Activated CD4-positive, CD25-positive, alpha-beta regulatory T cell treated with anti-CD3 and anti-CD28 coated beads, Interleukin-2, amount 50 U/mL, for 16 hours (primary cell): ENCODE measurements around the gene SPARC.
A peak's percentile ranks its signal among the peaks of the same experiment; 100 is the strongest.

ENCODE experiments used
- DNase-seq: peaks from one replicate; pipeline ENCODE4 v3.0.0-alpha.2; 2020; ENCODE audit warnings: low read depth, low spot score

SPARC gene

DNA sequence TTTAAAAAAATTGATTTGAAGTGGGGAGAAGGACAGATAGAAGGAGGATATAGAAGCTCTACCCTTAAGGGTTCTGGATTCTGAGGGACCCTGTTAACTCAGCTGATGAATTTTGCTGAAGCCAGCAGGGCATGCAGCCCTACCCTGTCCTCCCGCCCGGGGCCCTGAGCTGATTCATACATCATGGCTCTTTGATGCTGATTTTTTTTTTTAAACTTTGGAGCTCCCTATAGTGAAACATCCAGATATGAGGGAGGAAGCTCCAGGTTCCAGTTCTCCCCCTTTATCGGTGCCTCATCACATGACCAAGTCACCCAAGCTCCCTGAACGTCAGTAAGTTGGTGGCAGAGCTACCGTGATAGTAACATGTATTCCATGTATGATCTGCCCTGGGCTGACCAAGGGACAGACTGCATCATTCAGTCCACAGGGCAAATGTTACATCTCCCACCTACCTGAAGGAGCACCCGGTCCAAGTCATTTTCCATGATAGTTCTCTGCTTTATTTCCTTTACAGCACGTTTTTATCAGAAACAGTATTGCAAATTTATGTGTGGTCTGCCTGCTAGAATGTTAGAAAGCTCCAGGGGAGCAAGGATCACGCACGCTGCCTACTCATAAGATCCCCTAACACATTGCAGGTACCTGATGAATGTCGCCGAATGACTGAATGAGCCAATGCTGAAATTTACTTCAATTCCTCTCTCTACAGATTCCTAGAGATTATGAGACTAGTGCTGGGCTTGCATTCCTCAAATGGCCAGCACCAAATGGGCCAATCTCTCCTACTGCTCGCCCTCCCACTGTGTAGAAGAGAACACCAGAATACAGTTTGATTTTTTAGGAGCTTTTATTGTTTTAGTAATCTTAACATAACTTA is 25.9 kb downstream of the SPARC start:
- no peak for DNase-seq

DNA sequence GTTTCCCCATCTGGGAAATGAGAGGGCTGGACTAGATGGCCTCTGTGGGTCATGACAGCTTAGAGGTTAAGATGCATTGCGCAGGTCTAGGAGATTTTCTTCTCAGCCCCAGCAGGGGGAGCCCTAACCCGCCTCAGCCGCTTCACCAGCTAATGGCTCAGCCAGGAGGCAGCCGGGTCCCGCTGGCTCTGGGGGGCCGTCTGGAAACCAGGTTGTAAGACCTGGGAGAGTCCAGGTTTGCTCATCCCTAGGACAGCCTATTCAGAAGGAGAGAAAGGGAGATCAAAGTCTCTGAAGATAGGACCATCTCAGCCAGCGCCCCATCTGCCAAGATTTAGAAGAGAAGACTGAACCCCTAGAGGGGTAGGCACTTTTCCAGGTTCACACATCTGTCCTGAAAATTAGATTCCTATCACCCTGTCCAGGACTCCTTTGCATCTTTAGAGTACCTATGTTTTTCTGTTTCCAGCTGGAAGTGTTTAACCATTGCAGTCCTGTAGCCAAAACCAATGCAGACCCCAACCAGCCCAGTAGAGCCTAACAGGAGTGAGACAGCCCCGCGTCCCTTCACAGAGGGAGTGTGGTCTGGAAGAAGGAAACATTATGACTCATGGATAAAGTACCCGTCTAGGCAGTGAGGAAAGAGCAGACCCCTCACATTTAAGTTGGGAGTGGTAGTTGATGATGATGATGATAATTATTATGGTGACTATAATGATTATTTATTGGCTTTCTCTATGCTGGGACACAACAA is 27.5 kb downstream of the SPARC start:
- peak; percentile 43 for DNase-seq

DNA sequence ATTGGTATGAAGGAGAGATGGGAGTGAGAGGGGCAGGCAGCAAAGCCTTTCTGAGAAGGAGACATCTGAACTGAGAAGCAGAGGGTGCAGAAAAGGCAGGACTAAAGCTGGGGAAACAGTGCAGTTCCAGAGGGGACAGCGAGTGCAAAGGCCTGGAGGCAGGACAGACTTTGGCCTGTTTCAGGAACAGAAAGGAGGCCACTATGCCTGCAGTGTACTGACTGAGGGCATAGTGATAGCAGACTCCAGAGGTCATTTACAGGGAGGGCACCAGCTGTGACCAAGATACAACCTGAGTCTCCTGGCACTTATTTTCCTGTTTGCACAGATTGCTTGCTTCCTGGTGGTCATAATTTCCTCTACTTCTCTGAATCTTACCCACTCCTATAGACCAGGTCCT is 29.6 kb downstream of the SPARC start:
- no peak for DNase-seq

DNA sequence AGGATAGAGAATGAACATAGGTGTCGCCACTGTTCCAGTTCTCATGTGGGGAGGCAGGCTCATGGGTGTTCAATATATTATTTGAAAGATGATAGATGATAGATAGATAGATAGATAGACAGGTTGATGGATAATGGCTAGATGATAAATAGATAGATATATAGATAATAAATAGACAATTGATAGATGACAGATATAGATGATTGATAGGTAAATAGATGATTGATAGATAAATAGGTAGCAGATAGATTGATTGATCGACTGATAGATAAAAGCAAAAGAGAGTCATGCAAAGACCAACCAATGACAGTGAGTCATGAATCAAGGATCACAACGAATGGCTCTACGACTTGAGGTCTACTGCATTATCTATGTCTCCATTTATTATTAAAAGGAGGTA is 30.4 kb downstream of the SPARC start:
- DNase-seq: no peak

DNA sequence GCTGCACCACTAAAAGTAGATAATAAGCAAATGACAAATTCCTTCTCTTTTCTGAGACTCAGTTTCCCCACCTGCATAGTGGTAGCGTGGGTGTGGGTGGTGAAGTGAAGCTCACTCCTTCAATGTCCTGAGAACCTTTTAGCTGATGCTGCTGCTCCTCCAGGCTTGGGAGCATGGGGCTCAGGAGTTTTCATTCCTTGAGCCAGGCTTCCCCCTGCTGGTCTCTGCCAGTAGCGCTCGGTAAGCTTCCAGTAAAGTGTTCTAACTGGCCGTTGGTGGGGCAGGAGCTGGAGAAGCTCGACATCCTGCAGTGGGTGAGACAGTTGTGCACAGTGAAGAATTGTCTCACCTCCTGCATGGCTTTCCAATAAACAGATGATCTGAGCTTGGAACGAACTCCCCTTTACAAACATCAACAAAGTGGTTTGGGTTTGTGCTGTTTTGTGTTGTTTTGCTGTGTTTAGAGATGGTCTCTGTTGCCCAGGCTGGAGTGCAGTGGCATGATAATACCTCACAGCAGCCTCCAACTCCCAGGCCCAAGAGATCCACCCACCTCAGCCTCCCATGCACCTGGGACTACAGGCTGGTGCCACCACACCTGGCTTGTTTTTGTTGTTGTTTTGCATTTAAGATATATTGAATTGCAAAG is 34.6 kb downstream of the SPARC start:
- peak; percentile 28 for DNase-seq

DNA sequence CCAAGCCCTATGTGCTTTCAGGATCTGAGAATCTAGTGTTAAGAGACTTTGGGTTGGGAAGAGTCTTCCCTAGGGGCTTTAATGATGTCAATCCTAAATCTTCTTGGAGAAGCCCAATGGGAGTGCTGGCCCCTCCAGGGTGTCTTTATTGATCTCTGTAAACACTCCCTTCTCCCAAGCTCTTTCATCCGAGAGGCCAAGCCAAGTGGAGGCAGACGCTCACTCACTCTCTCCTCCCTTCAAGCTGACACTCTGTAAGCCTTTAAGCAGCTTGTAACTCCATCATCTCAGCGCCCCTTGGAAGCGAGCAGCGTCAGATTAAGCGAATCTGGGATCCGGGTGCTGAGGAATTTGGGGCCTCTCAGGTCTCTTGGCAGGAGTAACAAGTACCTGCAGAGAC is 37.7 kb downstream of the SPARC start:
- DNase-seq: no peak

DNA sequence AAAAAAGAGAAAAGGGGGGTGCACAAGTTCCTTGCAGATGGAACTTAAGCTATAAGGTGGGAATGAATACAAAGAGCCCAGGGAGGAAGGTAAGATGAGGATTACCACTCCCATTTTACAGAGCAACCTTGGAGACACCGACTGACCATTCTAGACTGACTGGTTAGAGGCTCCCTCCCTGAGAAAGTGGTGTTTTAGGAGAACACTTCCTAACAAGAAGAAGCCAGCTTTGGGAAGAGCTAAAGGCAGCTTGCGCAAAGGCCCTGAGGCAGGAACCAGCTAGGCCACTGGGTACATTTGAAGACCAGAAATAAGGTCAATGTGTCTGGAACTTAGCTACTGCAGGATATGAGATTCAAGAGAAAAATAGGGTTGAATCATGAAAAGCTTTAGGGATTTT is 38.6 kb downstream of the SPARC start:
- no peak for DNase-seq

DNA sequence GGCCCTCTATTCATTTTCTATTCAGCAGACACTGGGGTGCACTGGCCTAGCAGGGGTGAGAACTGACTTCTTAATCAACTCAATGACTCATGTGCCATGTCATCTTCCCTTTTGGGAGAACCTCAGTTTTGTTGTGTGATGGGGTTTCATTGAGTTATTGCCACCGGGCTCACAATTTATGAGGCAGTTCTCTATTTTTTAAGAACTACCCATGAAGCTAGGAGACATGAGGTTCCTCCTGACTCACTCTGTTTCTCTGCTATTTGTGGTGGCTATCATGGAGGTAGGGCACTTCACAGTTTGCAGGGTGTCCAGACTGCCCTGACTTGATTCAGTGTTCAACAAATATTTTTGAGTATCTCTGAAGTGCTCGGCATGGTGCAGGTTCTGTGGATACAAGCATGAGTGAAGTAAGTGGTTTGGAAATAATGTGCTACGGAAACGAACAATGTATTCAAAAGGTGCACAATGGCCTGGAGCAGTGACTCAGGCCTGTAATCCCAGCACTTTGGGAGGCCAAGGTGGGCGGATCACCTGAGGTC is 39.3 kb downstream of the SPARC start:
- no peak for DNase-seq

DNA sequence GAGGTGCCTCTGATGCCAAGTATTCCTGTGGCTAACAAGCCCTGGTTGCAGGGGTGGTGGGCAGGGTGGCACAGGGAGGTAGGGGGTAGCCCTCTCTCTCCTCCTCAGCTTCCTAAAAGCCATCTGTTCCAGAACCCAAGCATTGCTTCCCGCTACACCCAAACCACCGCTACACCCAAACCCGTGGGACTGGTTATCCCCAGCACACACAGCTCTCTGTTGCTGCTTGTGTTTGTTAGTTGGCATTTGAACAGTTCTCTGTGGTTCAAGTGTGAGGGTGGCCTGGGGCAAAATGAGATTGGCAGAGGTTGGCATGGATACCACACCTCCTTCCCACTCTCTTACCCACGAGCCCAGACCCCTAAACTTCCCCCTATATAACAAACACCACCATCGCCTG is 40.4 kb downstream of the SPARC start:
- DNase-seq: no peak

DNA sequence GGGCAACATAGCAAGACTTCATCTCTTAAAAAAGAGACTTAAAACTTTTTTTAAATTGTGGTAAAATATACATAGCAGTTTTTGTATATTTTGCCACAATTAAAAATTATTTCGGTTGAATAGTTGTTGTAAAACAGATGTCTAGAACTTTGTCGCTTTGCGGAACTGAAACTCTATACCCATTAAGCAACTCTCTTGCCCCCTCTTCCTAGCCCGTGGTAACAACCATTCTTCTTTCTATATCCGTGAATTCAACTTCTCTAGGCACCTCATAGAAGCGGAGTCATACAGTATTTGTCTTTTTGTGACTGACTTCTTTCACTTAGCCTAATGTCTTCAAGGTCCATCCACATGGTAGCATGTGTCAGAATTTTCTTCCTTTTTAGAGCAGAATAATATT is 43.3 kb downstream of the SPARC start:
- no peak for DNase-seq

DNA sequence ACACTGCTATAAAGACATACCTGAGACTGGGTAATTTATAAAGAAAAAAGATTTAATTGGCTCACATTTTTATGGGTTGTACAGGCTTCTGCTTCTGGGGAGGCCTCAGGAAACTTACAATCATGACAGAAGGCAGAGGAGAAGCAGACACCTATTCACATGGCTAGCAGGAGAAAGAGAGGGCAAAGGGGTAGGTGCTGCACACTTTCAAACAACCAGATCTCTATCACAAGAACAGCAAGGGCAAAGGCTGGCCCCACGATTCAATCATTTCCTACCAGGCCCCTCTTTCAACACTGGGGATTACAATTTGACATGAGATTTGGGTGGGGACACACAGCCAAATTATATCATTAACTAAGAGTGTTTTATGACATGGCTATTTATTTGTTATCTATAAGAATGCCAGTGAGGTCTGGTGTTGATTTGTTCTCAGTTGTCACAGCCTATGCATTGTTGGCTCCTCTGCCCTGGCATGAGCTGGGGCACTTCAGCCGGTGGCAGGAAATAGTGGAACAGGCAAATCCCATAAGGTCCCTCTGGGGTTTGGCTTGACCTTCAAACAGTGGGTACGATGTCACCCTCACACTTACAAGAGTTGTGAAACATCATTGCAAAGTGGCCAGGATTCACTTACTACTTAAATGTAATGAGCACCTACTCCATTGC is 44.1 kb downstream of the SPARC start:
- no peak for DNase-seq

DNA sequence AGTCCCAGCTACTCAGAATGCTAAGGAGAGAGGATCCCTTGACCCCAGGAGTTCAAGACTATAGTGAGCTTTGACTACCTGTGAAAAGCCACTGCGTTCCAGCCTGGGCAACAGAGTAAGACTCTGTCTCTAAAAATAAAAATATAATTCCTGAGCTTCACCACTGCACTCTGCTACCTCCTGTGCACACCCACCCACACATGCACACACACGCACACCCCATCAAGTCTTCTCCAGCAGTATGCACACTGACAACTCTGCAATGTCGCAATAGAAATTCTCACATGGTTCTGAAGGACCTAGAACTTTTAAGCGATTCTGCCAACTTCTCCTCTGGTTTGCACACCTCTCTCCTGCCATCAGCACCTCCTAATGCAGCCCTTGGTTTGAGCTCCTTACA is 48.1 kb downstream of the SPARC start:
- DNase-seq: no peak

DNA sequence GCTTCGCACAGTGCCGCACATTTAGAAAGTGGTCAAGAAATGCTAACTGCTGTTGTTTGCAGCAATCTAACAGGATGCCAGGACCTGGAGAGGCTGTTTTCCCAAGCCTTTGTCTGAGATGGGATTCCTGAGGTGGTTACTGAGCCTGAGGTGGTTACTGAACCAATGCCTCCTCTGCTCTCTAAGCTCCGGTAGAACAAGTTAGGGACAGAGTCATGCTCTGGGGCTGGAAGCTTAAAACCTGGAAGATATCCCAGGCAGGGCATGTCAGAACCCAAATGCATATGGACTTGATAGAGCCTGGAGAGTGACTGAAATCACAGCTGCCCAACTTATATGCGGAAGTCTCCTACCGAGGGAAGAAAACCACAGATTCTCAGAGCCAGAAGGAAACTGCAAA is 49.0 kb downstream of the SPARC start:
- no peak for DNase-seq

DNA sequence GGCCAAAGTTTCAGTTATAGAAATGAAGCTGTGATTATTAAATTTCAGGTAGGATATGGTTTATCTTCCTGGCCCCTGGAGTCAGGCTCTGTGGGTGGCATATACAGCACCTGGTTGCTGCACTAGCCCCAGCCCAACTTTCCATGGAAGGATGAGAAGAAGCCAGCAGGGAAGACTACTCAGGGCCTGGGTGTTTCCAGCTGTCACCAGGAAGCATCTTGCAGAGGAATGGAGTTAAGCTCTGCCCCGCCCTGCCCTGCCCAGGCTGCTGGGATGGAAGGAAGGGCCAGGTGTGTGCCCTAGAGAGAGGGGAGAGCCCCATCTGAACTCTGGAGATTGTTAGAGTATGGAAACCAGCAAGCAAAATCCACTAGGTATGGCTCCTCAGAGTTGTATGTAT is 52.8 kb downstream of the SPARC start:
- no peak for DNase-seq

DNA sequence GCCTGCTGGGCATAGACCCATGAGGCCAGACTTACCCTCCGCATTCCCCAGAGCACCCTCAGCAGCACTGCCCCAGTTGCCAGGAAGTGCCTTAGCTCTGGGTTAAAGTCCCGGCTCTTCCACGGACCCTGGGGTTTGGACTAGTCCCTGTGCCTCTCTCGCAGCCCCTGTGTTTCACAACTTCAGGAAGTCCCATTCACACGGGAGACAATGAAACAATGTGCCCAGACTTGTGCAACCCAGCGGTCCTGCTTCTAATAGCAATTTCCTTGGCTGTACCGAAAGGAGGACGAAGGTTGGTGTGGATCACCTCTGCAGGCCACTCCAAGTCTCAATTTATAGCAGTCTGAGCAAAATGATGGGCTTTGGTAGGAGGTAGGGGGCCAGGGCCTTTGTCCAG is 53.8 kb downstream of the SPARC start:
- DNase-seq: no peak

DNA sequence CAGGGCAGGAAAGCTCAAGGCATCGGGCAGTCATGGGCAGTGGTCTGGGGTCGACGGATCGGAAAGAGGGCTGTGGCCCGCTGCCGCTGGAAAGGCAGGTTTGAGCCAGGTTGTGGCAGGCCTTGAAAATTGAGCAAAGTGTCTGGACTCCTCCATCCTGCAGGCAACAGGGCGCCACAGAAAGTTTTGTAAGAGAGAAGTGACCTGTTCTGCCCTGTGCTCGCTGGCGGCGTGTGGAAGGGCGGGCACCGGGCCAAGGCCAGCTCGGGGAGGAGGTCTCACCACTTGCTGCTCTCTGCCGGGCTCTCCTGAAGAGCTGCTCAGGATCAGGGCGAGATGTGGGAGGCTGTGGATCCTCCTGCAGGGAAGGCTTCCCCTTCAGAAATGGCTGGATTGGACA is 54.2 kb downstream of the SPARC start:
- no peak for DNase-seq

DNA sequence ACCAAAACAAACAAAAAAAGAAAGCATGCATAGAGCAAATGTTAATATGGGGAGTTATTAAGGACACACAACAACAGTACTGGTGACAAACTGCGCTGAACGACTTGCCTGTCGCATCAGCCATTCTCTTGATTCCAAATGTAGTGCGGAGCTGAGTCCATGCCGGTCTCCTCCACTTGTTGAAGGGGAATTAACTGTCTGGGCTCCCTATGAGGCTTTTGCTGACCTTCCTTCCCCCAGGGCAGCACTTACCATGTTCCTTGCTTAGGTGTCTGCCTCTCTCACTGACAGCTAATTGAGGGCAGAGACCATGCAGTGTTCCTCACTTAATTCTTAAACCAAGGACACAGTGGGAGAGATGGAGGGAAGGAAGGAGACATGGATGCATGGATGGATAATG is 54.8 kb downstream of the SPARC start:
- no peak for DNase-seq

DNA sequence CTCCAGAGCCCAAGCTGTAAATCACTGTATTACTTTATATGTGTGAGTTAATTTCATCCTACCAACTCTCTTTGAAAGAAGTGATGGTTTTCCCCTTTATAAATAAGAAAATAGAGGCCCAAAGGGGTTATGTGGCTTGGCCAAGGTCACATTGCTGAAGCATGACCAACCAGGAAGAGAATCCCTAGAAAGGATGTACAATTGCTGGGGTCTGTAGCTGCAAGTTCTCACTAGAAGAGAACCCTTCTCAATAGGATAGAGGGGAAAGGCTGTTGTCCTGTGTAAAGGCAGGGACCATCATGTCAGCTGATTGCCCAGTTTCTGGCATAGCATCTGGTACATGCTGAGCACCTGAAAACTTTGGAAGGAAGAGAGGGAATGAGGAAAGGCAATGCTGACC is 56.6 kb downstream of the SPARC start:
- no peak for DNase-seq

DNA sequence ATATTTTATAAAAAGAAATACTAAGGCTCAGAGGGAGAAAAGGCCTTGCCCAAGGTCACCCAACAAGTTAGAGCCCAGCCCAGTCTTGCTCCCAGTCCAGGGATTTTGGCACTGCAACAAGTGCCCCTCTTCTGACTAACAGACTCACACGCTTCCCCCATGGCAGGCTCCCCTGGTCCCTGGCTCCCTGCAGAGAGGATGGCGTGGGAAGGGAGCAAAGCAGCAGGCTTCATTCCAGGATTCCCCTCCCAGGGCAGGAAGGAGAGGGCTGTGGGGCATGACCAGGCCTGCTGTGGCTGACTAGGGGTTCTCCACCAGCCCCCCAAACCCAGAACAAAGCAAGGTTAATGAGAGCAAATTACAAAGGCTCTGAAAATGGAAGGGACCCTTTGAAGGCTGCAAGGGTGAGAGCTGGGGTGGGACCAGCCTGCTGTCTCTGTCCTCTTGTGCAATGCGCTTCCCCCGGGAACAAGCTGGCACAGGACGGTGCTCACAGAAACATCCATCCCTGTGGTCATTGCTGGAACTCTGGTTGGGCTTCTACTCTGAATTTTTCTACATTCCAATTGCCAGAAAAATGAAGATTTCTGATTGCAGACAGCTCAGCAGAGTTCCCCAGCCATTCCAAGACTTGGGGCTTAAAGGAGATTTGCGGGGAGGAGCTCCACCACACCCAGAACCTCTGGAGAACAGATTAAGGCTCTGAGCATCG is 58.4 kb downstream of the SPARC start:
- DNase-seq: no peak

DNA sequence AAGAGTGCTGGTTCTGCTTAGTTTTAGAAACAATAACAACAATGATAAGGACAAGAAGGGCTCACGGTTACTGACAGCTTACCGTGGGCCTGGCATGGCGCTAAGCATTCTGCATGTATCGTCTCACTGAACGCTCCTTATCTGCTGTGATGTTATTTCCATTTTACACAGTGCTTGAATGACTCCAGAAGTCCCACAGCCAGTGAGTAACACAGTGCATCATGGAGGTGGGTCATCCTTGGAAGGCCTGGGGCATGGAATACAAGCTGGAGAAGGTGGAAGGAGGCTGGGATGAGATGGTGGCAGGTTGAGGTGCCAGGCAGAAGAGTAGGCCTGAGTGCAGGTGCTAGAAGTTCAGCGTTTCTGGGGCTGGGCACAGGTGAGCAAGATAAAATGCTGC is 59.1 kb downstream of the SPARC start:
- DNase-seq: no peak

DNA sequence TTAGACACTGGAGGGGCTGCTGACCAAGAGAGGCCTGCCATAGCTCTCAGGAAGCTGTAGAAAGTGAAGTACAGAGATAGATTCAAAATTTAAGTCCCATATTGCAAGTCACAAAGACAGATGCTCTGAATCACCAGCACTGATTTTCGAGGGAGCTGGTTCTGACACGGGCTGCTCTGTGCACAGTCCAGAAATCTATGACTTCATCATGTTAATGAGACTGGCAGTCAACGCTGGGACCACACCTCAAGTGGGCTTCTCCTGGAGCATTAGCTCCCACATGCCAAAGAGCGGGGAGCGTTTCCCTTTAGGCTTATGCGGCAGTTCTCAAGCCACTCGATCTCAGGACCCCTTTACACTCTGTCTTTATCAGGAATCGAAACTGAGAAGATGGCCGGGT is 61.4 kb downstream of the SPARC start:
- DNase-seq: no peak
